ENCODE data around the gene DDX47.
"Not testable (repeated sequence)": the region's sequence is repeated elsewhere in the genome, so short reads cannot be mapped to it uniquely, and the experiment has no call there.

Gene DDX47

DNA sequence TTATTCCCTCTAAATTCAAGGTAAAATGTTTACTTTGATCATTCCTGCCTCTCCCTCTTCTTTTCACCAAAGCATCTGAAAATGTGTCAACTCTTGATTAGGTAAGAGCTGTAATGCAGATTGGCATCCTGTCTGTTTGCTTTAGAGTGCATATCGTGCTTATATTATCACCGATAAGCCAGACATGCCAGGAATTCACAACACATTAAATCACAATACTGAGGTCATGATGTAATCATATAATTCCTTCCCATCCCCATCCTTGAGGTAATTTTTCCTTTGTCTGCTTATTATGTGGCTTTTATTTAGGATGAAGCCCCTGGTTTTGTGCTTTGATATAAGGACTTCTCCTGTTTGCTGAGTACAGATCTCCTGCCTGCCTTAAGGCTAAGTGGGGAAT is 10.2 kb downstream of the DDX47 start:
- DNase-seq = no peak

DNA sequence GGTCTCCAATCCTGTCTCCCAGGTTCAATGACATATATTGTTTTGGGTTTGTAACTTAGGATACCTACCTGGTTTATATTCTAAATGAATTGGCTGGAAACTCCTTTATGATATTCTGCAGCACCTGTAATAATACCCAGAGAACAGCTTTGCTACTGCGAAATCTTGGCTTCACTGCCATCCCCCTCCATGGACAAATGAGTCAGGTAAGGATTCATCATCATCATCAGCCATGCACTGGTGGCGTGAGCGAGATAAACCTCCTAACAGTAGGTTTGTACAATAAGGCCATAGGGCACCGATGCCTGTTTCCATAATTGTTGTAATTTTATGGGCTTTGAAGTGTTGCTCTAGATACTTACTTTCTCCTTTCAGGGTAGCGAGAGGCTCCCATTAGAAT is 10.7 kb downstream of the DDX47 start:
- no peak for DNase-seq

GRCh38 chr12:12835378-12836146 is 22.4 kb downstream of the DDX47 start:
- no peak for DNase-seq

DNA sequence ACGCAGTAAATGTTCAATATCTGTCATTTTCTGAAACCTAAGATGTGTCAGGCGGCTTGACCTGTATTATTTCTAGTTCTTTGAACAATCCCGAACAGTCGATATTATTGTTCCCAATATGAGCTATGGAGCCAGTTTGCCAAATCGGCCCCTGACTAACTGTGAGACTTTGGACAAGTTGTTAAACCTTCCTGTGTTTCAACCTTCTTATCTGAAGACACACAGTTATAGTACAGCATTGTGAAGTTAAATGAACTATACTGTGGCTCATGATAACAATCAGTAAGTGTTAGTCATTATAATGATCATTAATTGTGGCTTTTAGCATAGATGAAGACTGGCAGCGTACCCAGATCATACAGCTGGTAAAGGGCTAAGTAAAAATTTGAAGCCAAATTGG is 23.4 kb downstream of the DDX47 start:
- no peak for DNase-seq

GRCh38 chr12:12837025-12837812 is 24.1 kb downstream of the DDX47 start:
- DNase-seq = peak; percentile 52 to 55

DNA sequence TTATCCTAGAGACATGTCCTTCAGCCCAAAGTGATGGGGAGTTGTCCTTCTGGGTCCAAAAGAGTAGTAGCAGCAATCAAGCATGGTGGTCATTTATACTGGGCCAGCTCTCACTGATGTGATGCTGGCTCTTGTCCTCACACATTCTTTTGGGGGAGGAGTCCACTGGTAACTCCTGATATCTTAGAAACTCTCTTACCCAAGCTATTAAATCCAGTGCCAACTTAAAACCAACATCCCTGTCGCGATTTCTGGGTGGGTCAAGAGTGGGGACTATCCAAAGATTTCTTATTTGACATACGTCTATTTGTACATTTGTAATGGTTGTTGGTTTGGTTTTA is 24.6 kb downstream of the DDX47 start:
- no peak for DNase-seq

DNA sequence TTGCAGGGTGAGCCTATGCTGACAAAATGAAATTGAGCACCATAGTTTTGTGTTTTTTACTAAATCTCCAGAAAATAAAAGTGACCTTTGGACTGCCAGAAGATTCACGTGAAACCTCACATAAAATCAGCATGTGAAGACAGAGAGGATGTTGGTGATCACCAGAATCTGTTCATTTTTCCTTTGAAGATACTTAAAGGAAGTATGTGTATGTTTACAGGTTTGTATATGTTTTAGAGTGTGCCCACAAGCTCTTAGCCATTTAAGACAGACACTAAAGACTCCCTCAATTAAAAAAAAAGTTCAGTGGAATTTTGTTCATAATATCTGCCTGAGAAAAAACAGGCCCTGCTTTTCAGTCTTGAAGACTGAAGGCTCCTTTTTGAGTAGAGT is 25.9 kb downstream of the DDX47 start:
- DNase-seq = no peak

GRCh38 chr12:12839439-12839838 is 26.3 kb downstream of the DDX47 start:
- not testable (repeated sequence) for DNase-seq

DNA sequence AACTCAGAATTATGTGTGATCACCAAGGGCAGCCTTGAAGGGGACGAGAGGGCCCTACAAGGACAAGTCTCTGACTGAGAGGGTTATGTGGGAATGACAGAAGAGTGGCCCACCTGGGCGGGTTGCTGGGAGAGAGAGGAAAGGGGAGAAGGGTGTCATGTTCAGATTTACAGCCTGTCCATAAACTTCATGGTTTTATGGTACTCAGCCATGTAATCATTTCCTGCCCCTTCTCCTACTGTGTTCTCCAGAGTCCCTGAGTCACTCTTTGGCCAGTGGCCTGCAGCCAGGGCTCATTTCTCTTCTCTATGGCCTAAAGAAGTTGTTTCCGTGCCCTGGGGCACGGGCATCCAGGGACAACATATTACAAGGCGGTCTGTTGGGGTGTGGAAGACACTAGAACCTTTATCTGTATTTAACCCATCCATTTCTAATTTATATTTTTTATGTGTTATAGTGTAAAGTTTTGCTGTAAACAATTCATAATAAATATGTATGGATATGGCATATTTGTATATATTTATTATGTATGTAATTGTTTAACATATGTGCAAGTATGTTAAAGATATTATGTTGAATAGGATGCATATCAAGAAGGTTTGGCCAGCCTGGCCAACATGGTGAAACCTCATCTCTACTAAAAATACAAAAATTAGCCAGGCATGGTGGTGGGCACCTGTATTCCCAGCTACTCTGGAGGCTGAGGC is 26.9 kb downstream of the DDX47 start:
- DNase-seq = no peak

- DNase-seq = no peak
Measured at GRCh38 chr12:12840580-12840899, 27.4 kb downstream of the DDX47 start.

DNA sequence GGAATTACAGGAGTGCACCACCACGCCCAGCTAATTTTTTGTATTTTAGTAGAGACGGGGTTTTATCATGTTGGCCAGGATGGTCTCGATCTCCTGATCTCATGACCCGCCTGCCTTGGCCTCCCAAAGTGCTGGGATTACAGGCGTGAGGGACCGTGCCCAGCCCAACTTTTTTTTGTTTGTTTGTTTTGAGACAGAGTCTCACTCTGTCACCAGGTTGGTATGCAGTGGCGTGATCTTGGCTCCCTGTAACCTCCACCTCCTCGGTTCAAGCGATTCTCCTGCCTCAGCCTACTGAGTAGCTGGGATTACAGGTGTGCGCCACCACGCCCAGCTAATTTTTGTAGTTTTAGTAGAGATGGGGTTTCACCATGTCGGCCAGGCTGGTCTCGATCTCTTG is 28.3 kb downstream of the DDX47 start:
- DNase-seq = not testable (repeated sequence)

GRCh38 chr12:12845794-12846243 is 32.7 kb downstream of the DDX47 start:
- DNase-seq = no peak

GRCh38 chr12:12846780-12847179 is 33.6 kb downstream of the DDX47 start:
- DNase-seq = not testable (repeated sequence)

DNA sequence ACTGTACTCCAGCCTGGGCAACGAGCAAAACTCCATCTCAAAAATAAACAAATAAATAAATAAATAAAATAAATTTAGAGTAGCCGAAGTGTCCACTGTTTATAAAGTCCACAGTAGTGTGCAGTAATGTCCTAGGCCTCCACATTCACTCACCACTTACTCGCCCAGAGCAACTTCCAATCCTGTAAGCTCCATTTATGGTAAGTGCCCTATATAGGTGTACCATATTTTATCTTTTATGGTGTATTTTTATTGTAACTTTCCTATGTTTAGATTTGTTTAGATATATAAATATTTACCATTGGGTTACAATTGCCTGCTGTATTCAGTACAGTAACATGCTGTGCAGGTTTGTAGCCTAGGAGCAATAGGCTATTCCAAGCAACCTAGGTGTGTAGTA is 40.3 kb downstream of the DDX47 start:
- DNase-seq = no peak

GRCh38 chr12:12859690-12860089 is 46.5 kb downstream of the DDX47 start:
- DNase-seq = no peak

DNA sequence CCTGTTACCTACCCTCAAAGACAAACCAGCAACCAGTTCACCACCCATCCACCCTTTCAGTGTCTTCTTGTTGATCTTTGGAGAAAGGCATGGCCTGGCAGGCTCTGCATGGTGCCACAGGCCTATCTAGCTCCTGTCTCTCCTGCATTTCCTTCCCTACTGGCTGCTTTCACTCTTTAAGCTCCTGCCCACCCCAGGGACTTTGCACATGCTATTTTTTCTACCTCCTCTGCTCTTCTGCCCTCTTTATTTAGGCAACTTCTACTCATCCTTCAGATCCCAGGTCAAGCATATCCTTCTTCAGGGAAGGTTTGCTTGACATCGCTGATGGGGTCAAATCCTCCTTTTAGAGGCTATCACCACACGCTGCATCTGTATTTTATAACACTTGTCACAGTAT is 51.1 kb downstream of the DDX47 start:
- no peak for DNase-seq

GRCh38 chr12:12868477-12869235 is 55.5 kb downstream of the DDX47 start:
- DNase-seq = no peak

DNA sequence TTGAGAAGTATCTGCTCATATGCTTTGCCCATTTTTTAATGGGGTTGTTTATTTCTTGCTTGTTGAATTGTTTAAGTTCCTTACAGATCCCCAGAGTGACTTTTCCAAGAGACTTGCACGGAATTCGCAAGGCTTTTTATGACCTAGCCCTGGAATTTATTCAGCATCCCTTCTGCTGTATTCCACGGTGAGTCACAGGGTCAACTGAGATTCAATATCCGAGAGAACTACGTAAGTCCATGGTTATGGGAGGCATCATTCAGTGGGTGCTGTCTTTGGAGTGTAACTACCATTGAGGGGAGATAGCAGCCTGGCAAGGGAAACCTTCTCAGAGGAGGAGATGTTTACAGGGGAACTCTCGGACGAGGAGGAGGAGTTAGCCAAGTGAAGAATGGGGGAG is 57.3 kb downstream of the DDX47 start:
- DNase-seq = no peak

- DNase-seq = no peak
Measured at GRCh38 chr12:12871587-12872138, 58.5 kb downstream of the DDX47 start.

DNA sequence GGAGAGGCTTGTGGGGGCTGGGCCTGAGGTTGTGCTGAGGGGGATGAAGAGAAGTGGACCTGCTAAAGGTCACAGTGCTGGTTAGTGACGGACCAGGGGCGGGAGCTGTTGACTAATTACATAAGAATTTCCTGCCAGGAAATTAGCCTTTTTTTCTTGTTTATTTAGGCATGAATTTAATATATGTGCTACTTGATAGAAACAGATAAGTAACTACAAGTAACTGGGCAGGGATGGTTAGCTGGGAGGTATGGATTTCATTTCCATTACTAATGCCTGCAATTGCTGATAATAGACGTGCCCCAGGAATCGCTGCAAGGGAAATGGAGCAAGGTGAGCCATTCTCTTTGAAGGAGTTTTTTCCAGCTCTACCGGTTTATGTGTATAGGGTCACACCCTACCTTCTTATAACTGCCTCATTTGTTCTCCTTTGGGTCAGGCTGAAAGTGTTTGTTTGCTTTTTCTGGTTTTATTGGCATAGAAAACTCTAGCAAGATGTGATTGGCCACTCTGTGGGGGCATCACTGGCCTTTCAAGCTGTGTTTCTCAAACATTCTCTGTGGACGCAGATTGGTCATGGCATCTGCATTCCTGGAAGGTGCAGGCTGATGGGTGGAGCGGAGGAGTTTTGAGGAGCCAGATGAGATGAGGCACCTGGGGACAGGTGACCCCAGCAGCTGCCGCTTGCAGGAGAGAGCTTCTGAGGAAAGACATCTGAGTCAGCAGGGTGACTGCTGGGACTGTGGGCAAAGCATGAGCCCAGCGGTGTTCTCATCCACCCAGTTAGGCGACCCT is 59.2 kb downstream of the DDX47 start:
- no peak for DNase-seq

- DNase-seq = no peak
Measured at GRCh38 chr12:12872934-12873275, 59.8 kb downstream of the DDX47 start.

DNA sequence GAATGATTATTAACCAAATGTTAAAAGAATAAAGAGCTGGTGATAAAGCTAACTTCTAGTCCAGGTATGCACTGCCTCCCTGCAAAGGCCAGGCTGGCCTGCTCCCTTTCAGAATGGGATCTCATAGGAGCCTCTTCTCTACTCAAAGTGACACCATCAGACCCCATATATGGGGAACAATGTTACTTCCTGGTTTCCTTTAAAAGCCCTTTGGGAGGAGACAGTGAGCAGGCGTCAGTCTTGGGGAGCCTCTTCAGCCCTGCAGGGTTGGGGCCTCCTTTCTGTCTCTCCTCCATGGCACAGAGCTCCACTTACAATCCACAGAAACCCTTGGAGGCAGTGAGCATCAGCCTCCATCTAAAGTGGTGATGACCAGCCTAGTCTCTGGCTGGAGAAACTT is 60.9 kb downstream of the DDX47 start:
- DNase-seq = no peak

Measured in stimulated activated CD4-positive, alpha-beta T cell treated with anti-CD3 and anti-CD28 coated beads, Interleukin-2, amount 100 ng/mL, for 24 hours (primary cell).